HL-60 (cell line): ENCODE results near the gene CPNE4.

Experiments
- DNase-seq, 2 experiments: peaks; one replicate each; pipeline ENCODE4 v3.0.0-alpha.2; 2010 to 2020; ENCODE audit warnings: low read depth in 1 of 2, low spot score in 1 of 2
- H3K27ac ChIP-seq: fragments of 250-450 bp; sonication (Bioruptor Pico); replicated peaks from 2 replicates; pipeline ENCODE4 v1.5.1; 2020; ENCODE audit warnings: mild to moderate bottlenecking, moderate library complexity
- H3K27me3 ChIP-seq: fragments of 250-450 bp; sonication (Bioruptor Pico); 2 replicates; pipeline ENCODE4 v1.5.1; 2021; ENCODE audit warnings: mild to moderate bottlenecking, moderate library complexity; ENCODE audit not compliant: insufficient read depth, poor library complexity, severe bottlenecking
- H3K4me3 ChIP-seq: replicated peaks from 2 replicates; pipeline ENCODE4 v1.5.1; 2011; ENCODE audit warnings: mild to moderate bottlenecking, control low read depth, low read length; ENCODE audit not compliant: insufficient read depth
- GABPA ChIP-seq: IDR thresholded peaks from 2 replicates; pipeline ENCODE4 v1.6.1; 2012; ENCODE audit warnings: low read depth
- POLR2AphosphoS5 ChIP-seq: IDR thresholded peaks from 2 replicates; pipeline ENCODE4 v1.6.1; 2012; ENCODE audit warnings: low read depth
- SPI1 ChIP-seq: IDR thresholded peaks from 2 replicates; pipeline ENCODE4 v1.6.1; 2012; ENCODE audit warnings: low read depth, mild to moderate bottlenecking, borderline replicate concordance
- TF ChIP-seq, protein P1 (sequence below): IDR thresholded peaks from 2 replicates; pipeline ENCODE4 v1.6.1; 2012; ENCODE audit warnings: low read depth; ENCODE audit not compliant: insufficient replicate concordance
- TF ChIP-seq, protein P2 (sequence below): IDR thresholded peaks from one replicate; pipeline ENCODE4 v1.5.1; 2011; ENCODE audit warnings: low read length, control low read depth, inconsistent platforms; ENCODE audit not compliant: insufficient read depth

Gene CPNE4

DNA sequence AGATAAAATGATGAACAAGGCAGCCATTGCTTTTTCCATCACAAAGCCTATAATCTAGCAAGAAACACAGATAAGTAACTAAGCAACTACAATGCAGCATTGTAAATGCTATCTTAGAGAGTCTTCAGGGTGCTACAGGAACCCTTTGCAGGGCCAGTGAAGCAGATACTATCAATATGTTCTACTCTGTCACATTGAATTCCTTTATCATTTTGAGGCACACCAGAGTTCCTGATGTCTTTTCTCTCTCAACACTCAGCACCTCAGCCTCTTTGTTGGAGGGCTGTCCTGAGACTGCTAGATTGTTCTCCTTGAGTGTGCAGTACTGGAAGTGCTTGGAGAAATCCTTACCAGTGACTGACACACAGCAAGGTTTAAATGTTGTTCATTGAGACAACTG, 424.6 kb downstream of the CPNE4 start:
- H3K4me3 ChIP-seq = no peak overlapping the region
- TF ChIP-seq, protein P1, sequence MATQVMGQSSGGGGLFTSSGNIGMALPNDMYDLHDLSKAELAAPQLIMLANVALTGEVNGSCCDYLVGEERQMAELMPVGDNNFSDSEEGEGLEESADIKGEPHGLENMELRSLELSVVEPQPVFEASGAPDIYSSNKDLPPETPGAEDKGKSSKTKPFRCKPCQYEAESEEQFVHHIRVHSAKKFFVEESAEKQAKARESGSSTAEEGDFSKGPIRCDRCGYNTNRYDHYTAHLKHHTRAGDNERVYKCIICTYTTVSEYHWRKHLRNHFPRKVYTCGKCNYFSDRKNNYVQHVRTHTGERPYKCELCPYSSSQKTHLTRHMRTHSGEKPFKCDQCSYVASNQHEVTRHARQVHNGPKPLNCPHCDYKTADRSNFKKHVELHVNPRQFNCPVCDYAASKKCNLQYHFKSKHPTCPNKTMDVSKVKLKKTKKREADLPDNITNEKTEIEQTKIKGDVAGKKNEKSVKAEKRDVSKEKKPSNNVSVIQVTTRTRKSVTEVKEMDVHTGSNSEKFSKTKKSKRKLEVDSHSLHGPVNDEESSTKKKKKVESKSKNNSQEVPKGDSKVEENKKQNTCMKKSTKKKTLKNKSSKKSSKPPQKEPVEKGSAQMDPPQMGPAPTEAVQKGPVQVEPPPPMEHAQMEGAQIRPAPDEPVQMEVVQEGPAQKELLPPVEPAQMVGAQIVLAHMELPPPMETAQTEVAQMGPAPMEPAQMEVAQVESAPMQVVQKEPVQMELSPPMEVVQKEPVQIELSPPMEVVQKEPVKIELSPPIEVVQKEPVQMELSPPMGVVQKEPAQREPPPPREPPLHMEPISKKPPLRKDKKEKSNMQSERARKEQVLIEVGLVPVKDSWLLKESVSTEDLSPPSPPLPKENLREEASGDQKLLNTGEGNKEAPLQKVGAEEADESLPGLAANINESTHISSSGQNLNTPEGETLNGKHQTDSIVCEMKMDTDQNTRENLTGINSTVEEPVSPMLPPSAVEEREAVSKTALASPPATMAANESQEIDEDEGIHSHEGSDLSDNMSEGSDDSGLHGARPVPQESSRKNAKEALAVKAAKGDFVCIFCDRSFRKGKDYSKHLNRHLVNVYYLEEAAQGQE = no peak
- no peak for TF ChIP-seq GABPA
- no peak for TF ChIP-seq POLR2AphosphoS5
- no peak for TF ChIP-seq SPI1
- TF ChIP-seq, protein P2, sequence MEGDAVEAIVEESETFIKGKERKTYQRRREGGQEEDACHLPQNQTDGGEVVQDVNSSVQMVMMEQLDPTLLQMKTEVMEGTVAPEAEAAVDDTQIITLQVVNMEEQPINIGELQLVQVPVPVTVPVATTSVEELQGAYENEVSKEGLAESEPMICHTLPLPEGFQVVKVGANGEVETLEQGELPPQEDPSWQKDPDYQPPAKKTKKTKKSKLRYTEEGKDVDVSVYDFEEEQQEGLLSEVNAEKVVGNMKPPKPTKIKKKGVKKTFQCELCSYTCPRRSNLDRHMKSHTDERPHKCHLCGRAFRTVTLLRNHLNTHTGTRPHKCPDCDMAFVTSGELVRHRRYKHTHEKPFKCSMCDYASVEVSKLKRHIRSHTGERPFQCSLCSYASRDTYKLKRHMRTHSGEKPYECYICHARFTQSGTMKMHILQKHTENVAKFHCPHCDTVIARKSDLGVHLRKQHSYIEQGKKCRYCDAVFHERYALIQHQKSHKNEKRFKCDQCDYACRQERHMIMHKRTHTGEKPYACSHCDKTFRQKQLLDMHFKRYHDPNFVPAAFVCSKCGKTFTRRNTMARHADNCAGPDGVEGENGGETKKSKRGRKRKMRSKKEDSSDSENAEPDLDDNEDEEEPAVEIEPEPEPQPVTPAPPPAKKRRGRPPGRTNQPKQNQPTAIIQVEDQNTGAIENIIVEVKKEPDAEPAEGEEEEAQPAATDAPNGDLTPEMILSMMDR = no peak
- DNase-seq = no peak
- H3K27ac ChIP-seq = no peak overlapping the region
- peaks cover 5% of the 10 kb centered on the region for H3K27me3 ChIP-seq

DNA sequence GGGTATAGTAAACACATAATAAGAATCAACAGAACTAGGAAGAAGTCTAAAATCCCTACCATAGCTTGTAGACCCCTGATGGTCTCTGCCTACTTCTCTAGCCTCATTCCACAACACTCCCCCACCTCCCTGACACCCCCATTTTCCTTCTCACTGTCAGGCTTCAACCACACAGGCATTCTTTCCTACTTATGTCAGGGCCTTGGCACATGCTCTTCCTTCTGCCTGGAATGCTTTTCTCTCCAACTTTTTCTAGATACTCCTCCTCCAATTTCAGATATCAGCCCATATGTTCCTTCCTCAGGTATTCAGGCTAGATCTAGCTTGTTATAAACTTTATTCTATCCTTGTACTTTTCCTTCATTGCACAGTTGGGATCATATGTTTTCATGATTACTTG, 426.1 kb downstream of the CPNE4 start:
- no peak for DNase-seq
- TF ChIP-seq GABPA = no peak
- no peak for TF ChIP-seq SPI1
- TF ChIP-seq, protein P2 = no peak
- TF ChIP-seq POLR2AphosphoS5 = no peak
- TF ChIP-seq, protein P1 = no peak
- Histone ChIP-seq H3K27ac (no peak overlapping the region), H3K4me3 (no peak overlapping the region), H3K27me3 (peaks cover 5% of the 10 kb centered on the region)

DNA sequence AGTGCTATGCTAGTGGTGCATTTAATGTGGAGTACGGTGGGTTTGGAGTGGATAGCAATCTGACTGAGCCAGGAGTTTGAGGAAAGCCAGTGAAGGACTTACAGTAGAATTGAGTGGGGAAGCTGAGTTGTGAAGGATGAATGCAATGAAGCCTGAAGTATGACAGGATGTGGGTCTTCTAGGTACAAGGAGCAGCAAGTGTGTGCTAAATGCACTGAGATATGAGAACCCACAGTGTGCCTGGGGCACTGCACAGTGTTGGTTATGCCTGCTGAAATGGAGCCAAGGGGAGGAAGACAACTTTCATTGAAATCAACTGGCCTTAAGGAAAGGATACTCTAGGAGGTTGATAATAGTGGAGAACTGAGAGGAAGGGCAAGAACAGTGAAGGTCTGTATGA, 426.5 kb downstream of the CPNE4 start:
- Histone ChIP-seq H3K4me3 (no peak overlapping the region), H3K27ac (no peak overlapping the region), H3K27me3 (peaks cover 5% of the 10 kb centered on the region)
- TF ChIP-seq GABPA (no peak), POLR2AphosphoS5 (no peak), SPI1 (no peak)
- TF ChIP-seq, protein P2 = no peak
- TF ChIP-seq, protein P1 = no peak
- DNase-seq = no peak
